Mononuclear cell (primary cell): ENCODE results near the gene MTOR. TPM values are rescaled to one million over a fixed set of nuclear protein-coding genes. Genes with fewer than 3 reads are reported as not detected.
"Not testable (repeated sequence)": the region's sequence is repeated elsewhere in the genome, so short reads cannot be mapped to it uniquely, and the experiment has no call there.

Experiments used
- H3K27me3 ChIP-seq: 2 replicates; pipeline ENCODE4 v1.6.0; 2011; ENCODE audit warnings: low read length, control low read depth; ENCODE audit not compliant: insufficient read depth
- H3K4me1 ChIP-seq: 2 replicates; pipeline ENCODE4 v1.5.1; 2011; ENCODE audit warnings: mild to moderate bottlenecking, low read length, control low read depth; ENCODE audit not compliant: insufficient read depth
- H3K4me3 ChIP-seq: 2 replicates; pipeline ENCODE4 v1.5.1; 2011; ENCODE audit warnings: mild to moderate bottlenecking, low read length, moderate library complexity
- H3K9me3 ChIP-seq: 2 replicates; pipeline ENCODE4 v1.5.1; 2011; ENCODE audit warnings: low read depth, mild to moderate bottlenecking, control low read depth, low read length
- total RNA-seq: library from RNA; depleted of rRNA; stranded (reverse); fragments of >200 nt; gene quantifications from one replicate; pipeline ENCODE4 v1.2.3, GENCODE V29; 2012

MTOR gene
- total RNA-seq, 1 donor = 21.9 TPM

- H3K27me3 ChIP-seq = no peaks in the 10 kb centered on the region
- peaks cover 45% of the 10 kb centered on the region for H3K4me1 ChIP-seq
- H3K9me3 ChIP-seq = no peaks in the 10 kb centered on the region
- no peak overlapping the region for H3K4me3 ChIP-seq
Observed at GRCh38 chr1:11286735-11287410, 24.5 kb upstream of the MTOR start.

GRCh38 chr1:11285883-11286734 lies 23.8 kb upstream of the MTOR start:
- H3K4me3 ChIP-seq = no peak overlapping the region
- peaks cover 50% of the 10 kb centered on the region for H3K4me1 ChIP-seq
- H3K27me3 ChIP-seq = no peaks in the 10 kb centered on the region
- H3K9me3 ChIP-seq = no peaks in the 10 kb centered on the region

DNA sequence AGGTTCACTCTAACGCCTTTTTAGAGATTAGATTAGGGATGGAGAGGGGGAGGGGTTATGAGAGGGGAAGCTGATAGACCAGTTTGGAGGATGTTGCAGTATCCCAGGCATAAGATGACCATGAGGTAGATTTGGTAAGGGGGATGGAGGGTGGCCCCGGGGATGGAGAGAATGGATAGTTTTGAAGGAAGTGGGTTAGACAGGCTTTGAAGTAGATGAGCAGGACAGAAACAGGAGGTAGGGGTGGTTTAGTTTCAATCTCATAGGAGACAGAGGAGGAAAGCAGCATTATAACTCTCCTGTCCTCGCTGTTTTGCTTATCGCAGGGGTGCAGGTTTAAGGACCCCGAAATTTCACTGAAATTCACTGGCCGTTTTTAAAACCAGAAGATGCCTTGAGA lies 22.4 kb upstream of the MTOR start:
- no peak overlapping the region for H3K4me3 ChIP-seq
- H3K4me1 ChIP-seq = peaks cover 60% of the 10 kb centered on the region
- no peaks in the 10 kb centered on the region for H3K27me3 ChIP-seq
- no peaks in the 10 kb centered on the region for H3K9me3 ChIP-seq

DNA sequence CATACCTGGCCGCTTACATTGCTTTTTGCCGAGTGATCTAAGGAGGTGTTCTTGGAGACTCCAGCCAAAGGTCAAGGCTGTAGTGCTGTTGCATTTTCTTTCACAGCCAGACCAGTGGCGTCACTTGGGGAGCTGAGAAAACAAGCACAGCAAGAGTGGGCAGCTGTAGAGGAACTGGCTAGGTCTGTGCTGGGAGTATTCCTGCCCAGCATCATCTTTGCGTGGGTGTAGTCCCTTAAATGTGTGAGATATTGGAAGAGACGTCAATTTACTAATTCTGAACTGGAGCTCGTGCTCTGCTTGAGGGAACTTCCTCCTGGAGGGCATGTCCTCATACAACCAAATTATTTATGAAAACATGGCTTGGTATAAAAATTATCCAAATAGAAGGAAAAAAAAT lies 20.8 kb upstream of the MTOR start:
- no peaks in the 10 kb centered on the region for H3K9me3 ChIP-seq
- no peaks in the 10 kb centered on the region for H3K27me3 ChIP-seq
- H3K4me3 ChIP-seq = no peak overlapping the region
- H3K4me1 ChIP-seq = peaks cover 63% of the 10 kb centered on the region

GRCh38 chr1:11281518-11282331 lies 19.4 kb upstream of the MTOR start:
- no peaks in the 10 kb centered on the region for H3K9me3 ChIP-seq
- H3K27me3 ChIP-seq = no peaks in the 10 kb centered on the region
- H3K4me3 ChIP-seq = no peak overlapping the region
- H3K4me1 ChIP-seq = peaks cover 63% of the 10 kb centered on the region

DNA sequence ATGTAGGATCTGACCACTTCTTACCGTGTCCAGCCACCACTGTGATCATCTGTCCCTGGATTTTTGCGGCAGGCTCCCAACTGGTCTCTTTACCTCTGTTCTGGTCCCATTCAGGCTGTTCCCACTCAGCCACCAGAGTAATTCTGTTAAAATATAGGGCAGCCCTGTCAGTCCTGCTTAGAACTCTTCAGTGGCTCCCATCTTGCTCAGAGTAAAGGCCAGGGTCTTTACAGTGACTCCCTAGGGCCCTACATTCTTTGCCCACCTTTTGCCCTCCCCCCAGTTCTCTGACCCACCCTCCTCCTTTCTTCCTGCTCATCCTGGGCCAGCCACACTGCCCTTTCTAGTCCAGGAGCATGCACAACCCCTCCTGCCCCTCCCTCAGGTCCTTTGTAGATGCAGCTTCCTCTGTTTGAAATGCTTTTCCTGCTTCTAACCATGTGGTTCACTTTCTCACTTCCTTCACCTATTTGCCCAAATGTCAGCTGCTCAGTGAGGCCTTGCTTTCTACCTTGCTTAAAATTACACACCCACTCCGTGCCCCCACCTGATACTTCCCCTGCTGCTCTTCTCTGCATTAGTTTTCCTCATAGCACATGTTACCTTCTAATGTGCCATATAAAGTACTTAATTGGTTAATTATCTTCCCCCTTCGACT lies 18.5 kb upstream of the MTOR start:
- Histone ChIP-seq H3K4me1 (peaks cover 63% of the 10 kb centered on the region), H3K4me3 (no peak overlapping the region), H3K27me3 (no peaks in the 10 kb centered on the region), H3K9me3 (no peaks in the 10 kb centered on the region)

DNA sequence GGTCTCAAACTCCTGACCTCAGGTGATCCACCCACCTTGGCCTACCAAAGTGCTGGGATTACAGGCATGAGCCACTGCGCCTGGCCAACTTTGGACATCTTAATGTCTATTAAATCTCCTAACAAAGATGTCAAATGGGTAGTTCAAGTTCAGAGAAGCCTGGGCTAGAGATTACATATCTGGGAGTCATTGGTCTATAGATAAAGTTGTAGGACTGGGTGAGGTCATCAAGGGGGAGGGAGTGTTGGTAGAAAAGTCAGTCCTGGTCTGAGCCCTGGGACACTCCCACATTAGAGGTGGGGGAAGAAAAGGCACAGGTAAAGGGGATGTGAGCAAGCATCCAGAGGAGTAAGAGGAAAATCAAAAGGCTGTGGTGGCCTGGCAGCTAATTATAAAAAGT lies 17.3 kb upstream of the MTOR start:
- Histone ChIP-seq H3K4me3 (no peak overlapping the region), H3K4me1 (peaks cover 63% of the 10 kb centered on the region), H3K9me3 (no peaks in the 10 kb centered on the region), H3K27me3 (no peaks in the 10 kb centered on the region)

DNA sequence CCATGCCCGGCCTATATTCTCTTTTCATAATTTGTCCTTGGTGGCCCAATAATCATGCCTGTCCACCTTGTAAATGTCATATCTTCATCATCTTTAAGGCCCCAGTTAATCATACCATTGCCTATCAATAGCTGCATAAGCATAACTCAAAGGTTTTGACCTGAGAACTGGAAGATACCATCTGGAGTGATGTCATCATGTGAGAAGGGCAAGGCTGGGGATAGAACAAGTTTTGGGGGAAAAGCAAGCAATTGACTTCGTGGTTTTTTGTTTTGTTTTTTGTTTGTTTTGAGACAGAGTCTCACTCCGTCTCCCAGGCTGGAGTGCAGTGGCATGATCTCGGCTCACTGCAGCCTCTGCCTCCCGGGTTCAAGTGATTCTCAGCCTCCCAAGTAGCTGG lies 16.8 kb upstream of the MTOR start:
- H3K9me3 ChIP-seq = no peaks in the 10 kb centered on the region
- peaks cover 63% of the 10 kb centered on the region for H3K4me1 ChIP-seq
- no peak overlapping the region for H3K4me3 ChIP-seq
- H3K27me3 ChIP-seq = no peaks in the 10 kb centered on the region

DNA sequence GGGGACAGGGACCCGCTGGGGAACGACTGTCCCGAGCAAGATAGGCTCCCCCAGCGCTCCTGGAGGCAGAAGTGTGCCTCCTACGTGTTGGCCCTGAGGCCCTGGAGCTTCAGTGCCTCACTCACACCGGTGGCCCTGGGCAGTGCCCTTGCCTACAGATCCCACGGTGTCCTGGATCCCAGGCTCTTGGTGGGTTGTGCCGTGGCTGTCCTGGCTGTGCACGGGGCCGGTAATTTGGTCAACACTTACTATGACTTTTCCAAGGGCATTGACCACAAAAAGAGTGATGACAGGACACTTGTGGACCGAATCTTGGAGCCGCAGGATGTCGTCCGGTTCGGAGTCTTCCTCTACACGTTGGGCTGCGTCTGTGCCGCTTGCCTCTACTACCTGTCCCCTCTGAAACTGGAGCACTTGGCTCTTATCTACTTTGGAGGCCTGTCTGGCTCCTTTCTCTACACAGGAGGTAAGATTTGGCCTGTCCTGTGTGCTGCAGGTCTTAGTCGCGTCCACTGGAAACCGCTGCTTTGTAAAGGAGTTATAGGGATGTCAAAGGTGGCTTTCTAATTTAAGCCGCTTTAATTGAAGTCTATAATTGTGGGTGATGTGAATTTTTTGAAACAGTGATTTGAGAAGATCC lies 11.4 kb upstream of the MTOR start:
- H3K9me3 ChIP-seq = no peaks in the 10 kb centered on the region
- H3K4me1 ChIP-seq = peaks cover 32% of the 10 kb centered on the region
- H3K27me3 ChIP-seq = no peaks in the 10 kb centered on the region
- peak overlapping the region; percentile 81 for H3K4me3 ChIP-seq

DNA sequence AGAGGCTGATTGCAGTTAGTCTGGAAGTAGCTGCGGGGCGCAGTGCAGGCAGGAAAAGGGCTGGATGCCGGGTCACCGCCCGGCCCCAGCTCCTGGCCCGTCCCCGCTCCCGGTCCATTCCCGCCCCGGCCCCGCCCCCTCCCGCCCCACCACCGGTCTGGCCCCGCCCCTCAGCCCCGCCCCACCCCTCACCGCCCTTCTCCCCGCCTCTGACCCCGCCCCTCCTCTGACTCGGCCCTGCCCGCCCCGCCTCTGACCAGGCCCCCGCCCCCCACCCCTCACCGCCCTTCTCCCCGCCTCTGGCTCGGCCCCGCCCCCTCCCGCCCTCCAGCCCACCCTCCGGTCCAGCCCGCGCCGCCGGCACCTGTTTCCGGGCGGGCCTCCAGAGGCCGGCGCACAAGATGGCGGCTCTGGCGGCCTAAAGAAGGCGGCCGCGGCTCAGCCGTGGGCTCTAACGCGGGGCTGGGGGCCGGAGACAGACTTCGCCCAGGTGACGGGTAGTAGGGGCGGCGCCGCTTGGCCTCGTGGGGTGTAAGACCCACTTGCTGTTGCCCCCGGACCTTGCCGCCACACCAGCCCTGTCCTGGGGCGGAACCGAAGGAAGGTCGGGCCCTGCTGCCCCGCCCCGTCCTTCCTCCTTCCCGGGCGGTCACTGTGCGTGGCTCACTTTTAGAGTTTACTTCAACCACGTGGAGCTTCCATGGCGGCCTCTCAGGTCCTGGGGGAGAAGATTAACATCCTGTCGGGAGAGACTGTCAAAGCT lies 10.7 kb upstream of the MTOR start, which contains the start of gene UBIAD1:
TSS of gene UBIAD1 (plus strand) at position 367 of the 763 bp plus-strand sequence. CDS start at position 701, 334 bp downstream.
- Histone ChIP-seq H3K4me3 (peak within 1 kb of the TSS; percentile 81), H3K9me3 (no peaks in the 10 kb centered on the region), H3K4me1 (peaks cover 32% of the 10 kb centered on the region), H3K27me3 (no peaks in the 10 kb centered on the region)

GRCh38 chr1:11272544-11272831 lies 10.1 kb upstream of the MTOR start:
- H3K9me3 ChIP-seq = no peaks in the 10 kb centered on the region
- peak overlapping the region; percentile 25 for H3K4me3 ChIP-seq
- H3K27me3 ChIP-seq = no peaks in the 10 kb centered on the region
- H3K4me1 ChIP-seq = peaks cover 32% of the 10 kb centered on the region

DNA sequence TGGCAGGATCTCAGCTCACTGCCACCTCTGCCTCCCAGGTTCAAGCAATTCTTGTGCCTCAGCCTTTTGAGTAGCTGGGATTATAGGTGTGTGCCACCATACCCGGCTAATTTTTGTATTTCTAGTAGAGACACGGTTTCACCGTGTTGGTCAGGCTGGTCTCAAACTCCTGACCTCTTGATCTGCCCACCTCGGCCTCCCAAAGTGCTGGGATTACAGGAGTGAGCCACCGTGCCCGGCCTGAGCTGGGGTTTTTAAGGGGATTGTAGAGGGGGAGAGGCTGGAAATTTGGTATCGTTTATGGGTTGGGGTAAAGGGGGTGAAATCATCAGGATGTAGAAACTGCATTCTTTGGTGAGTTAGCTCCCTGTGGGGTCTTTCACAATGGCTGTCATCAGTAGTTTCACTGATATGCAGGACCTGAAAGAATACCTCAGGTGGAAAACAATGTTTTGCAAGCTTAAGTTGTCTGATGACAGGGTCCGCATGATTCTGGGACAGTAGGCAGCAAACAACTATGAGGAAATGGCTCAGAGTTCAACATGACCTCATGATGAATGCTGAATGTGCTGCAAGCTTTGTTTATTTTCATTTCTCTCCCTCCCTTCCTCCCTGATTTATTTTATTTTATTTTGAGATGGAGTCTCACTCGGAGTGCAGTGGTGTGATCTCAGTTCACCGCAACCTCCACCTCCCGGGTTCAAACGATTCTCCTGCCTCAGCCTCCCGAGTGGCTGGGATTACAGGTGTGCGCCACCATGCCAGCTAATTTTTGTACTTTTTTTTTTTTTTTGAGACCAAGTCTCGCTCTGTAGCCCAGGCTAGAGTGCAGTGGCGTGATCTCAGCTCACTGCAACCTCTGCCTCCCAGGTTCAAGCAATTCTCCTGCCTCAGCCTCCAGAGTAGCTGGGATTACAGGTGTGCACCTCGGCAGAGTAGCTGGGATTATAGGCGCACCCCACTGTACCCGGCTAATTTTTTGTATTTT lies 5.3 kb upstream of the MTOR start:
- not testable (repeated sequence) for H3K4me3 ChIP-seq, H3K27me3 ChIP-seq, H3K4me1 ChIP-seq, H3K9me3 ChIP-seq
